IgD-negative memory B cell (primary cell): ENCODE measurements around the gene MTHFD1L. TPM values are rescaled to one million over a fixed set of nuclear protein-coding genes. Genes with fewer than 3 reads are reported as not detected.
"Not testable (repeated sequence)": the region's sequence is repeated elsewhere in the genome, so short reads cannot be mapped to it uniquely, and the experiment has no call there.

ENCODE experiments used
- H3K27ac Mint-ChIP-seq, 3 donors: one replicate each; pipeline ENCODE4 v1.8.0; 2020 to 2022; ENCODE audit warnings: mild to moderate bottlenecking in 3 of 3, mixed read lengths in 3 of 3, moderate library complexity in 1 of 3
- H3K27me3 Mint-ChIP-seq: one replicate; pipeline ENCODE4 v1.8.0; 2021; ENCODE audit warnings: mixed read lengths
- H3K36me3 Mint-ChIP-seq: one replicate; pipeline ENCODE4 v1.8.0; 2020; ENCODE audit warnings: mild to moderate bottlenecking, mixed read lengths
- H3K4me1 Mint-ChIP-seq, 3 donors: one replicate each; pipeline ENCODE4 v1.8.0; 2020 to 2022; ENCODE audit warnings: mixed read lengths in 3 of 3, mild to moderate bottlenecking in 1 of 3
- H3K4me3 Mint-ChIP-seq, 4 donors: one replicate each; pipeline ENCODE4 v1.8.0; 2020 to 2022; ENCODE audit warnings: mild to moderate bottlenecking in 4 of 4, mixed read lengths in 4 of 4, moderate library complexity in 3 of 4
- H3K9me3 Mint-ChIP-seq, 3 donors: one replicate each; pipeline ENCODE4 v1.8.0; 2020 to 2021; ENCODE audit warnings: mixed read lengths in 3 of 3, mild to moderate bottlenecking in 1 of 3
- polyA plus RNA-seq: library from polyadenylated mRNA; unstranded; fragments of 300-500 nt; fragmentation: Illumina TruSeq; gene quantifications from one replicate; pipeline ENCODE4 v1.2.3, GENCODE V29; 2021

MTHFD1L gene
- polyA plus RNA-seq, 1 donor from 2014 or later, result 1.9 TPM

DNA sequence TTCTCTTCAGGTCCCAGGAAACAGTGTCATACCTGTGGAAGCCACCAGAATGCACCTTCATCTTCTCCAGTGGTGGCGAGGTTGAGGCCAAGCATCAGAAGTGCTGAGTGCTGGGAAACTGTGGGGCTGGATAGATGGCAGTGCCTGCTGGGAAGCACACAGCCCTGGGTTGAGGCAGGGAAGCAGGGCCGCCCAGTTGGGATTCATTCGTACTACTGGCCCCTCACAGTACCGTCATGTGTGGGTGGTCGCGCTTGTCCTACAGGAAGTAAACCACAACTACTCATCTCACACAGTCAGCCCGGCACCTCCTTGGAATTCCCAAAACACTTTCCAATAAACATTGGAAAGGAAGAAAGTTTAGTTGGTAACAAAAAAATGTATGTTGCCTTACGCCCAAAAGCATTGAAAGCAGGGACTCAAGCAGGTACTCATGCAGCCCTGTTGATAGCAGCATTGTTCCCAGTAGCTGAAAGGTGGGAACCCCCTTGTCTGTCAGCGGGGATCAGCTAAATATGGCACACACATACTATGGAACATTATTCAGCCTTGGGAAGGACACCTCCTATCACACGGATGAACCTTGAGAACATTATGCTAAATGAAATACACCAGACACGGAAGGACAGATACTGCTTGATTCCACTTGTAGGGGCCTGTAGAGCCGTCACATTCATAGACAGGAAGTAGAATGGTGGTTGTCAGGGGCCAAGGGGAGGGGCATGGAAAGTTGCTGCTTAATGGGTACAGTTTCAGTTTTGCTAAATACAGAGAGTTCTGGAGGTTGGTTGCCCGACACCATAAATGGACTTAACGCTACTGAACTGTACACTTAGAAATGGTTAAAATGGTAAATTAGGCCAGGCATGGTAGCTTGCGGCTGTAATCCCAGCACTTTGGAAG, 162.7 kb downstream of the MTHFD1L start:
- peaks cover 8% of the 10 kb centered on the region for H3K36me3 Mint-ChIP-seq
- no peaks in the 10 kb centered on the region for H3K9me3 Mint-ChIP-seq
- H3K4me3 Mint-ChIP-seq, result peak overlapping the region in 1 of 4 donors; percentile 55
- no peaks in the 10 kb centered on the region for H3K27me3 Mint-ChIP-seq
- H3K27ac Mint-ChIP-seq, result no peak overlapping the region
- peaks cover 0 to 3% (median 0%) of the 10 kb centered on the region in 3 donors for H3K4me1 Mint-ChIP-seq

DNA sequence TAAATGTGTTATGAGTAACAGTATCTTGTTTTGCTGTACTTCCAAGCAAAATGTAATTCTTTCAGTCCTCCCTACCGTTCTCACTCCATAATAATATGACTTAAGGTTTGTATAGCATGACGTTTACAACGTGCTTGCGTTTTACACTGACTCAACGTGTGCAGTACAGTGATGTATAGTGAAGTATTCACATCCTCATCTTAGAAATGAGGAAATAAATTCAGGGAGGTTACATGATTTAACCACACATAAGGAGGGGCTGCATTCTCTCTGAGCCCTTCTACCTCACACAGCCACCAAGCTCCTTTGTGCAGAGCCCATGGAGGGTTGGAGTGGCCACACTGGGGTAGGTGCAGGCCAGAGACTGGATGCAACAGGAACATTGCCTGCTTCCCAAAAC, 164.5 kb downstream of the MTHFD1L start:
- Mint-ChIP-seq H3K4me3 (no peak overlapping the region), H3K36me3 (peaks cover 12% of the 10 kb centered on the region), H3K4me1 (peaks cover 0 to 3% (median 0%) of the 10 kb centered on the region in 3 donors), H3K9me3 (no peaks in the 10 kb centered on the region), H3K27me3 (no peaks in the 10 kb centered on the region), H3K27ac (no peak overlapping the region)

DNA sequence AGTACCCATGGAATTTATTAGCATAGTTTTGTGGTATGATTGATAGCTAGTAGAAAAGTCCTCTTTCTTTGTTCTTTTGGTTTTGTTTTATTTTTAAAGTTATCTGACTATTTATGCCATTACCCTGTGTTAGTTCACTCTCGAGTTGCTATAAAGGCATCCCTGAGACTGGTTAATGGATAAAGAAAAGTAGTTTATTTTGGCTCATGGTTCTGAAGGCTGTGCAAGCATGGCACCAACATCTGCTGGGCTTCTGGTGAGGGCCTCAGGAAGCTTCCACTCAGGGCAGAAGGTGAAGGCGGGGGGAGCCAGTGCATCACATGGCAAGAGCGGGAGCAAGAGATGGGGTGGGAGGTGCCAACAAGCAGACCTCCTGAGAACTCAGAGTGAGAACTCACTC, 166.5 kb downstream of the MTHFD1L start:
- Mint-ChIP-seq H3K36me3 (peaks cover 15% of the 10 kb centered on the region), H3K27me3 (no peaks in the 10 kb centered on the region), H3K9me3 (no peaks in the 10 kb centered on the region), H3K4me1 (peaks cover 0 to 3% (median 0%) of the 10 kb centered on the region in 3 donors), H3K4me3 (no peak overlapping the region), H3K27ac (no peak overlapping the region)

DNA sequence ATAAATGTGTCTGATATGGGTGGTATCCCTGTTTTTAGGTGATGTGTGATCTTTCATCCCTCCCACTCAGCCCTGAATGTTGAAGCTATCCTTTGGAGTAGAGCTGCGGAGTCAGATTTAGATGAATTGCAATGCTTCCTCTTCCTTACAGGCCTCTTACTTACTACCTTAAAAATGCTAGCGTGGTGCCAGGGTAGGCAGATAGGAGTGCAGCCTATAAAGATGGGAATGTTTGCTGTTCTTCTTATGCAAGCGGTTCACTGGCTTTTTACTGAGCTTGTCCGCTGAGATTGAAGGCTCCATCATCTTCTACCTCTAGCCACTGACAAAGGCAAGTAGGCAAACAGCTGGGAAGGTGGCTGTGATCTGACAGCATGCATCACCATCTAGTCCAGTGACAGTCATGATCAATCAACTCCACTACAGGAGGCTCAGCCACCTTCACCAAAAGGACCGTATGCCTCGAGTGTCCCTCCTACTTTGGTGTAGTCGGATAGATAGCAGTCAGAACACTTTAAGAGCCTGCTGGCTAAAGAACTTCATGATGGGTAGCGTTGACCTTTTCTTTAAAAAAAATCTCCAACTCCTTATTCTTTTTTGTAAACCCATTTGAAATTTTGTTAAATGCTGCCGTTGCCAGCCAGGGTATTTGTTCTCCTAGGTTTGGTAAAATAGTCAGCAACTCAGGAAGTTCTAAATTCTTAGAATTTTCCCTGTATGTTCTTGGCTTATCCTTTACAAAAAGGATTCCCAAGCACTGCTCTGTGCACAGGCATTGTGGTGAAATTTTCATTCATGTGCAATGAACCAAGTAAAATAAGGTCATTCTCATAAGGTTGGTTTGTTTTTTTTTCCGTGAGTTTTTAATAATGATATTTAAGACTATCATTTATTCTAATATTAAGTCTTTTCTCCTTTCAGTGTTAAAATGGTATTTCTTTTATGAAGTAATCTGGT, 169.6 kb downstream of the MTHFD1L start:
- no peaks in the 10 kb centered on the region for H3K4me1 Mint-ChIP-seq
- H3K36me3 Mint-ChIP-seq, result peaks cover 20% of the 10 kb centered on the region
- no peaks in the 10 kb centered on the region for H3K27me3 Mint-ChIP-seq
- no peak overlapping the region for H3K4me3 Mint-ChIP-seq
- H3K27ac Mint-ChIP-seq, result no peak overlapping the region
- H3K9me3 Mint-ChIP-seq, result no peaks in the 10 kb centered on the region

DNA sequence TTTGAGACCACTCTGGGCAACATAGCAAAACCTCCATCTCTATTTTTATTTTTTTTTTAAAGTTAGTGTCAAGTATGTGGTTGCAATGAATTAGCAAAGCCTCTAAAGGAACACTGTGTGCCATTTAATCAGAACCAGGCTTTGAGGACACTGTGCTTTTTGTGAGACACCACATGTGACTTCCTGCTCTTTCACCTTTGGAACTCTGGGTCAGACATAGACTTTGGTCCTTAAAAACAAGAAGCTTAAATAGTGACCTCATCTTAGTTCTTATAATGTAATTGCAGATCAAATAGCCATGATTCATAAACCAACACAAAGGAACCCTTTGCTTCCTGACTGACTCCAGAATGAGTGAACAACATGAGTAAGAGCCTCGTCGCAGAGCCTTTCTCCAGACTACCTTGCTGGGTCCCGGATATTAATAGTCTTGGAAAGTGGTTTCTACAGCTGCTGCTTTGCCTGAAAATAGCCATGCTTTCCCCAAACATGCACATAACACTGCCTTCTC, 170.8 kb downstream of the MTHFD1L start:
- H3K9me3 Mint-ChIP-seq, H3K27me3 Mint-ChIP-seq, H3K27ac Mint-ChIP-seq, H3K4me3 Mint-ChIP-seq, H3K4me1 Mint-ChIP-seq: not testable (repeated sequence)
- H3K36me3 Mint-ChIP-seq, result peaks cover 20% of the 10 kb centered on the region

DNA sequence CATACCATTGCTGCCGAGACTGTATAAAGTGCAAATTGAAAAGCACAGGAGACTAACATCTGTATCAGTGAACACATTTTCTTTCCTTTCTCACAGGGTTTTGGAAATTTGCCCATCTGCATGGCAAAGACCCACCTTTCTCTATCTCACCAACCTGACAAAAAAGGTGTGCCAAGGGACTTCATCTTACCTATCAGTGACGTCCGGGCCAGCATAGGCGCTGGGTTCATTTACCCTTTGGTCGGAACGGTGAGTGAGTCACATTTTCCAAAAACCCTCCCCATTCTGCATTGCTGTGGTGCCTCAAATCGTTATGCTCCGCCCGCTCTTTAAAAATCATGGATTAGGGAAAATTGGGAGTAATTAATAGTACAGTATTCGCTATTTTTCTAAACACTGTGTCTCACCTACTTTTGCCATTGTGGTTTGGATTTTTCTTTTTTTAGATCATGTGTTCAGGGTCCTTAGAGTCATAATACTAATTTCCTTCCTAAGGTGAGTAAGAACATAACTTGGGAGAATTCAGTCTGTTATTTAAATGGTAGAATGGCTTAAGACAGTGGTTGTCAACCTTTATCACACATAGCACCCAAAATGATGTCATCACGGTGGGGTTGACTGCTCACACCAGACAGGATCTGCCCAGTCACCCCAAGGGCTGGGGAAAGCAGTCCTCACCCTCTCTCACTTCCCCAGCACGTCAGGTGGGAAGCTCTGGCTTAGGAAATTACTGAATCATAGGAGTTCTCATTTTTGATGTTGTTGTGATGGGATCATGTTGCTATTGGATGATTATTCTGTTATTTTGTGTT, 171.6 kb downstream of the MTHFD1L start:
- H3K9me3 Mint-ChIP-seq, result no peaks in the 10 kb centered on the region
- no peak overlapping the region for H3K27ac Mint-ChIP-seq
- H3K27me3 Mint-ChIP-seq, result no peaks in the 10 kb centered on the region
- H3K4me3 Mint-ChIP-seq, result no peak overlapping the region
- H3K4me1 Mint-ChIP-seq, result no peaks in the 10 kb centered on the region
- H3K36me3 Mint-ChIP-seq, result peaks cover 18% of the 10 kb centered on the region

DNA sequence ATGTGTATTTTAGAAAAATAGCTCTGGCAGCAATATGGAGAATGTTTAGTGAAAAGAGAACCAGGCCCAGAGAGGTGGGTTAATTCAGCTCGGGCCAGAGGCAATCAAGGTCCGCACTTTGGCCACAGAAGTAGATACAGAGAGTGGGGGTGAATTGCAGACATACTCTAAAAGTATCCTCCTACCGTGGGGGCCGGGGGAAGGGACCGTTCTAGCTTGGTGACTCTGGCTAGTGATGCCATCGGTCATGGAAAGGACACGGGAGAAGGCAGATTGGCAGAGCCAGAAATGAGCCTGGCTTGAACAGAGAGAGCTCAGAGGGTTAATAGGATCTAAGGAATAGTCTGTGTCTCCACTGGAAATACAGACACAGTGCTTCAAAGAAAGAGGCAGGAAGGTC, 173.1 kb downstream of the MTHFD1L start:
- H3K4me1 Mint-ChIP-seq, result no peaks in the 10 kb centered on the region
- H3K36me3 Mint-ChIP-seq, result peaks cover 13% of the 10 kb centered on the region
- H3K4me3 Mint-ChIP-seq, result no peak overlapping the region
- H3K9me3 Mint-ChIP-seq, result no peaks in the 10 kb centered on the region
- H3K27me3 Mint-ChIP-seq, result no peaks in the 10 kb centered on the region
- H3K27ac Mint-ChIP-seq, result no peak overlapping the region

DNA sequence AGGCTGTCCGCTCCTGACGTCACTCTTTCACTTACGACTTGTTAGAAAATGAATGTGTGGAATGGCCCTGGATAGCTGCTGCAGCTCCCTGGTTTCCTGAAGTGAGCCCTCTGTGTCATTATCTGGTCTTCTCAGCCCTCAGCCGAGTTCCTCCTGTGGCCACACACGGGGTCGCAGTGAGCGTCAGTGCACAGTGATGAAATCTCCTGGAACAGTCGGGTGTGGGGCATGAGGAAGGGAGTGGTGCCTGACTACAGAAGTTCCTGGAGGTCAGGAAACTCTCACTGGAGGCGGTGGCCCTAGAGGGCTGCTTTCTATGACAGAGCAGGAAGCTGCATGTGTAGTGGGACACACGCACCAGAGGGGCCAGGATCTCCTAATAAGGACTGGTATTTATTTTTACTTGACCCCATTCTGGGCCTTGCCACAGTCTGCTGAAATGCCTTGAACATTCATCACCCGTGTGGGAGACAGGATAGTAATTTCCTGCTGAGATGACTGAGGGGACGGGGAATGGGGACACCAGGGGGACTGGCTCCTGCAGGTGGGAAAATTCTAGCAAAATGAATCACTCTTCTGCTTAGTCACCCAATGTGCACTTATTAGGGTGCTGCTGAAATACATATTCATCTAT, 175.5 kb downstream of the MTHFD1L start:
- H3K4me3 Mint-ChIP-seq, H3K4me1 Mint-ChIP-seq, H3K9me3 Mint-ChIP-seq, H3K27ac Mint-ChIP-seq, H3K27me3 Mint-ChIP-seq: not testable (repeated sequence)
- peaks cover 19% of the 10 kb centered on the region for H3K36me3 Mint-ChIP-seq

DNA sequence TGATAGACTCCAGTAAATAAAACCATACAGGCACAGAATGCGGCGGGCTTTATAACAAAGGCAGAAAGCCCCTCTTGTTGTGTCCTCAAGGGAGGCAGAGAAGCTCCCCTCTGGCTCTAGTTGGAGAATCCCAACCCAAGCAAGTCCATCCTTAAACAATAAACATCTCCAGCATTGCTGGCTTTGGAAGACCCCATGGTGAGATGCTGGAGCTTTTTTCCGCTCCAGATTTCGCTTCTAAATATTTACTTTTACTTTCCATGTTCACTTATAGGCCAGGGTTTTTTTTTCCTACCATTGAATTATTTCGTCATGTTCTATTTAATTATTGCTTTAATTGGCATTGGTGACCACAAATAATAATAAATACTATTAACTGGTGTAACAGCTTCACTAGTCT, 176.2 kb downstream of the MTHFD1L start:
- Mint-ChIP-seq H3K27me3 (no peaks in the 10 kb centered on the region), H3K4me3 (no peak overlapping the region), H3K36me3 (peaks cover 16% of the 10 kb centered on the region), H3K9me3 (no peaks in the 10 kb centered on the region), H3K27ac (no peak overlapping the region), H3K4me1 (peaks cover 0 to 2% (median 2%) of the 10 kb centered on the region in 3 donors)

DNA sequence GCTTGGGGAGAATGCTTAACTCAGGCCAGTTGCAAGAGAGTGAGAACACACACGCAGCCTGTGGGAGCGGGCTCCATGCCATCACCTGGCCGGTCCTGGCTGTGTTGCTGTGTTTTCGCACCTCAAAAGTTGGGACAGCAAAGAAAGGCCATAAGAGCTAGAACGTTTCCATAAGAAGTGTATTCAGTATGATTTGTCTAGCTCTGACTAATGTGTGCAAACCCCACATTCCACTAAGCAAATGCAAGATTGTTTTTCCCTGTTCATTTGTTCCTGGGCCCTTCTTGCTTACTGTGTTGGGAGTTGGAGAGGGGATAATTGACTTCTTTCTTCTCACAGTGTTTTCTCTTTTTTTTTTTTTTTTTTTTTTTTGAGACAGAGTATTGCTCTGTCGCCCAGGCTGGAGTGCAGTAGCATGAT, 177.4 kb downstream of the MTHFD1L start:
- H3K36me3 Mint-ChIP-seq, result peaks cover 21% of the 10 kb centered on the region
- H3K27me3 Mint-ChIP-seq, H3K9me3 Mint-ChIP-seq, H3K4me3 Mint-ChIP-seq, H3K4me1 Mint-ChIP-seq, H3K27ac Mint-ChIP-seq: not testable (repeated sequence)

DNA sequence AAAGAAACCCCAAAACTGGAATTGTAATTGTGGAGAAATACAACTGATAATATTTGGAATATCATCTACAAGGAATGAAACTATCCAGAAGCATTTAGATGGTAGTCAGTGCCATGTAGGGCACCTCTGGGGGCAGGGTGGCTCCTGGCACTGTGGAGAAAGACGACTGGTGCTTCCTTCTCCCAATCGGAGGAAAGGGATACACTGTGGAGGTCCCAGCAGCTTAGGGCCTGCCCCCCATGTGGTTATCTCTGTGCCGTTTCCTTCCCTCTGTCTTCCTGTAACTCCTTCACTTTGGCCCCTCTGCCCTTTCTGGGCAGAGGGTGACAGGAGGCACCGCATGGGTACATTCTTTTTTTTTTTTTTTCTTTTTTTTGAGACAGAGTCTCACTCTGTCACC, 178.4 kb downstream of the MTHFD1L start:
- H3K27me3 Mint-ChIP-seq, result no peaks in the 10 kb centered on the region
- no peak overlapping the region for H3K27ac Mint-ChIP-seq
- H3K4me1 Mint-ChIP-seq, result peaks cover 0 to 2% (median 2%) of the 10 kb centered on the region in 3 donors
- no peak overlapping the region for H3K4me3 Mint-ChIP-seq
- H3K9me3 Mint-ChIP-seq, result peaks cover 0 to 13% (median 2%) of the 10 kb centered on the region in 3 donors
- H3K36me3 Mint-ChIP-seq, result peaks cover 21% of the 10 kb centered on the region

DNA sequence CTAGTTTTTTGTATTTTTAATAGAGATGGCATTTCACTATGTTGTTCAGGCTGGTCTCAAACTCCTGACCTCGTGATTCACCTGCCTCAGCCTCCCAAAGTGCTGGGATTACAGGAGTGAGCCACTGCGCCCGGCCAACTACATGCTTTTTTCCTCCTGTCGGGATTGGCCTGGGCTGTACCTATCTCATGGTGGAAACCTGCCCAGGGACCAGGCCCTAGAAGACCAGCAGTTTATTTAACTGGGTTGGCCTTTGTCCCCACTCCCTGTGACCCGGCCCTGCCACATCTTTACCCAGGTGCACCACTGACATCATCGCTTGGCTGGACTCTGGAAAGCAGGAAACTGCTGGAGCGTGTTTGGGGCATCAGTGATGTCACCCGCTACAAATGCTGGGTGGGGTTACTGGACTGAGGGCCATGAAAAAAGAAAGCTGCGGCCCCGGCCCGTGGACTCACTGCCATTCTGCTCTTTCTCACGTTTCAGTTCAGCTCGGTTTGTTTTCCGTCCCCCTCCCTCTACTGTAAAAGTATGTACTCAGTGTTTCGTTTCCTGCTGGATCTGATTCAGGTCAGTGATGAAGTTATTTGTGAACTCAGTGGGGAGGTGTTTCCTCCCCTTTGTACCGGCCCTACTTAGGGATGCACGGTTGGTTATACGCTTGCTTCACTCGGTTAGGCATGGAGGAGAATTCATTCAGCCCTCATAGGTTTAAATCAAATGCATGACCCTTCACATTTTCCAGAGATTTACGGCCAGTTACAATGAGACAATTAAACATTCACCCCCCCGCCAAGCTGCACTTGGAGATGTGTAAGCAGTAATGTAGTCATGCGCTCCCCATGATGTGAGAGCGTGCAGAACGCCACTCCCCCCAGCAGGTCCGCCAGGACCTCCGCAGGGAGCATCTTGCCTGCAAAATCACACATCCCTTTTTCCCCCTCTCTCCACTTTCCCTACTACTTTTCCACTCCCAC, 179.3 kb downstream of the MTHFD1L start:
- Mint-ChIP-seq H3K9me3 (peaks cover 0 to 13% (median 2%) of the 10 kb centered on the region in 3 donors), H3K27ac (peak overlapping the region in 1 of 3 donors; percentile 51), H3K4me3 (peak overlapping the region in 1 of 4 donors; percentile 35)

DNA sequence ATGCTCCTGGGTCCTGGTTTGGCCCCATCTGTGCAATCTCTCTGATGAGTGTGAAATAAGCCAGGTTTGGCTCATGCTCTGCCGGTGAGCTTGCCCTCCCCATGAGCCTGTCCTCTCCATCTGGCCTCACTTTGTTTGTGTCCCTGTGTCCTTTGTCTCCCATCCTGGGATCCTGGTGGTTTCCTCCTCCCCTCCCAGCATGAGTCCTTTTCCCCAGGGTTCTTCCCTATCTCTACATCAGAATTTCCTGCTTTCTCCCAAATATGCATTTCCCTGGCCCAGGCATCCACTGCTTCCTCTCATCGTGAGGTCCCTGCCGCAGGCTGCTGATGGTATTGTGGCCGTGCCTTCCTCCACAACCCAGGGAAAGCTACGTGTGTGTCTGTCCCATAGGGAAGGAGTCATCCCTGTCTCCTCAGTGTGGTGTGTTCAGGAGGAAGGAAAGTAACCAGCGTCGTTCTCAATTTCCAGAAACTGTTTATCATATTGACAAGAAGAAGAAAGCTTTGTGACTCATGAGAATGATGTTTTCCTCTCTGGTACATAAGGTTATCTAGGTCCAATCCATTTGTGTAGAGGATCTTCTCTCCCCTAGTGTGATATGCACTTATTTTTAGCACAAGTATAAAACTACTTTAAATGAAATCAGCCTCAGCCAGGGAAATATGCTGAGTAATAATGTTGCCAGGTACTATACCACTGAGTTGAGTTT, 180.2 kb downstream of the MTHFD1L start:
- H3K4me3 Mint-ChIP-seq, H3K27me3 Mint-ChIP-seq, H3K4me1 Mint-ChIP-seq: not testable (repeated sequence)
- peak overlapping the region in 1 of 3 donors; percentile 51 for H3K27ac Mint-ChIP-seq
- H3K36me3 Mint-ChIP-seq, result peaks cover 21% of the 10 kb centered on the region
- H3K9me3 Mint-ChIP-seq, result peaks cover 0 to 13% (median 2%) of the 10 kb centered on the region in 3 donors

More for the DNA sequence above, 179.3 kb downstream of the MTHFD1L start:
- Mint-ChIP-seq H3K36me3 (peaks cover 19% of the 10 kb centered on the region), H3K4me1 (peaks cover 0 to 2% (median 2%) of the 10 kb centered on the region in 3 donors), H3K27me3 (no peaks in the 10 kb centered on the region)
